Measurements from ENCODE around the gene ETHE1.

- TF ChIP-seq CTCF (IDR thresholded peaks at IDR 0.05; ENCODE audit: low read depth, low read length) (no peak), MAX (IDR thresholded peaks at IDR 0.05; ENCODE audit: low read depth, low read length) (no peak), POLR2A (IDR thresholded peaks at IDR 0.05; ENCODE audit: extremely low read depth, insufficient read length) (no peak)
Observed at GRCh38 chr19:43480574-43480973, 46.4 kb downstream of the ETHE1 start.

All from NB4 (cell line).